ENCODE results near the gene CELF5.

DNA sequence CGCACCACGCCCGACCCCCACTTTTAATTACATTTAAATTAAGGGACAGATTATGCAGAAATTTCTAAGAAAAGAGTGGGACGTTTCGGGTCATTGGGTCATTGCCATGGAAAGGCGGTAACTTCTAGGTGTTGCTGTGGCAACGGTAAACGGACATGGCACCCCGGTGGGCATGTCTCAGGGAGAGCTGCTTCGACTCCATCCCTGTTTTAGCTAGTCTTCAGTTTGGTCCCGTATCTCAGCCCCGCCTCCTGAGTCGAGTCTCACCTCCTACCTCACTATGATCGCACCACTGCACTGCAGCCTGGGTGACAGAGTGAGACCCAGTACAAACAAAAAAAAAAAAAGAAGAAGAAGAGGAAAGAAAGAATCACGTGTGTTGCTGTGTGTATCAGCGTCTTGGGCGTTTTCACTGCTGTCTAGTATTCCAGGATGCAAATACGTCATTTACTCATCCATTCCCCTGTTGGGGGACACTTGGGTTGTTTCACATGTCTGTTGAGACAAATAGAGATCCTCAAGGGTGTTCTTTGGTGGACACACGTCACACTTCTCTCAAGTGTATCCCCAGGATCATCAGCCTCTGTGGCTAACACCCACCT, 41.7 kb downstream of the CELF5 start:
- TF ChIP-seq, protein P1, sequence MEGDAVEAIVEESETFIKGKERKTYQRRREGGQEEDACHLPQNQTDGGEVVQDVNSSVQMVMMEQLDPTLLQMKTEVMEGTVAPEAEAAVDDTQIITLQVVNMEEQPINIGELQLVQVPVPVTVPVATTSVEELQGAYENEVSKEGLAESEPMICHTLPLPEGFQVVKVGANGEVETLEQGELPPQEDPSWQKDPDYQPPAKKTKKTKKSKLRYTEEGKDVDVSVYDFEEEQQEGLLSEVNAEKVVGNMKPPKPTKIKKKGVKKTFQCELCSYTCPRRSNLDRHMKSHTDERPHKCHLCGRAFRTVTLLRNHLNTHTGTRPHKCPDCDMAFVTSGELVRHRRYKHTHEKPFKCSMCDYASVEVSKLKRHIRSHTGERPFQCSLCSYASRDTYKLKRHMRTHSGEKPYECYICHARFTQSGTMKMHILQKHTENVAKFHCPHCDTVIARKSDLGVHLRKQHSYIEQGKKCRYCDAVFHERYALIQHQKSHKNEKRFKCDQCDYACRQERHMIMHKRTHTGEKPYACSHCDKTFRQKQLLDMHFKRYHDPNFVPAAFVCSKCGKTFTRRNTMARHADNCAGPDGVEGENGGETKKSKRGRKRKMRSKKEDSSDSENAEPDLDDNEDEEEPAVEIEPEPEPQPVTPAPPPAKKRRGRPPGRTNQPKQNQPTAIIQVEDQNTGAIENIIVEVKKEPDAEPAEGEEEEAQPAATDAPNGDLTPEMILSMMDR (IDR thresholded peaks at IDR 0.05): no peak
- no peak for TF ChIP-seq EP300 (IDR thresholded peaks at IDR 0.05)
- no peak for TF ChIP-seq POLR2A (IDR thresholded peaks at IDR 0.05)
